ENCODE measurements around the gene NFATC1.

The NFATC1 gene

GRCh38 chr18:79452991-79453645, 57.4 kb downstream of the NFATC1 start:
- H3K9me3 Mint-ChIP-seq: no peaks in the 10 kb centered on the region
- no peak overlapping the region for H3K27ac Mint-ChIP-seq
- H3K36me3 Mint-ChIP-seq (ENCODE audit: low read depth): peaks cover 50% of the 10 kb centered on the region

GRCh38 chr18:79453816-79454735, 58.3 kb downstream of the NFATC1 start:
- Mint-ChIP-seq H3K9me3 (no peaks in the 10 kb centered on the region), H3K27me3 (no peaks in the 10 kb centered on the region), H3K36me3 (ENCODE audit: low read depth) (peaks cover 49% of the 10 kb centered on the region), H3K4me3 (no peak overlapping the region), H3K4me1 (ENCODE audit: low read depth) (peaks cover under 1% of the 10 kb centered on the region), H3K27ac (no peak overlapping the region)

More at GRCh38 chr18:79452991-79453645, 57.4 kb downstream of the NFATC1 start:
- H3K4me3 Mint-ChIP-seq: no peak overlapping the region
- H3K4me1 Mint-ChIP-seq (ENCODE audit: low read depth): no peaks in the 10 kb centered on the region
- H3K27me3 Mint-ChIP-seq: no peaks in the 10 kb centered on the region

GRCh38 chr18:79455261-79455660, 59.5 kb downstream of the NFATC1 start:
- Mint-ChIP-seq H3K4me1 (ENCODE audit: low read depth) (peaks cover 12% of the 10 kb centered on the region), H3K9me3 (no peaks in the 10 kb centered on the region), H3K27me3 (no peaks in the 10 kb centered on the region), H3K27ac (no peak overlapping the region), H3K36me3 (ENCODE audit: low read depth) (peaks cover 49% of the 10 kb centered on the region), H3K4me3 (no peak overlapping the region)

DNA sequence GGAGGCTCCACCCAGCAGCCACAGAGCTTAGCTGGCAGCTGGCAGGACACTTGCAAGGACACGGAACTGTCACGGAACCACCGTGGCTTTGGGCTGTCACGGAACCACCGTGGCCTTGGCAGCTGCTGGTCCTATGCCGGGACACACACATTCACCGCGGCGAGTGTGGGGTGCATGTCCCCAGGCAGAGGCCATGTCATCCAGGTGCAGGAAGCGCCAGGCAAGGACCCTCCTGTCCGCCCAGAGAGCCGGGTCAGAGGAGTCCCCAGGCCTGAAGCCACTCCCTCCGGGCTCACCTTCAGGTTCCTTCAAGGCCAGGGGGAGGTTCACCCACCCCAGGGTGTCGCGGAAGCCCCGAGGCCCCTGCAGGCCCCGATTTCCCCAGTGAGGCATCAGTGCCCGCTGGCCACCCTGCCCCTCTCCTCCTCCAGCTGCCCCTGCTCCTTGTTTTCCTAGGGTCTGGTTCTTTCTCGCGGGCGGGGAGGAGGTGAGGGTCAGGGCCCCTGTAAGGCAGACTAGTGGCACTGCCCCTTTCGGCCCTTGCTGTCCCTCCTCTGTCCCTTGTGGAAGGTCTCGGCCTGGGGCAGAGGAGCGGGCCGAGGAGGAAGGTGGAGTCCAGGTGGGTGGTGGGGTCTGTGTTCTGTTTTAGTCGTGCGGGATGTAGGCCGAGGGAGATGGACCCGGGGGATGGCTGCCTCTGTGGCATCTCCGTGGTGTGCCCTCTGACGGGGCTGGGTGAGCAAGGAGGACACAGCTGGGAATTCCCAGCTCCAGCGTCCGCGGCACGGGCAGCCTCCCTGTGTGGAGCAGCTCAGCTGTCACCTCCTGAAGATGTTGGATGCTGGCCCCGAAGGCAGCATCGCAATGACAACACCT, 60.6 kb downstream of the NFATC1 start:
- Mint-ChIP-seq H3K9me3 (no peaks in the 10 kb centered on the region), H3K27ac (peak overlapping the region; percentile 72), H3K4me3 (no peak overlapping the region), H3K27me3 (no peaks in the 10 kb centered on the region), H3K4me1 (ENCODE audit: low read depth) (peaks cover 17% of the 10 kb centered on the region), H3K36me3 (ENCODE audit: low read depth) (peaks cover 47% of the 10 kb centered on the region)

DNA sequence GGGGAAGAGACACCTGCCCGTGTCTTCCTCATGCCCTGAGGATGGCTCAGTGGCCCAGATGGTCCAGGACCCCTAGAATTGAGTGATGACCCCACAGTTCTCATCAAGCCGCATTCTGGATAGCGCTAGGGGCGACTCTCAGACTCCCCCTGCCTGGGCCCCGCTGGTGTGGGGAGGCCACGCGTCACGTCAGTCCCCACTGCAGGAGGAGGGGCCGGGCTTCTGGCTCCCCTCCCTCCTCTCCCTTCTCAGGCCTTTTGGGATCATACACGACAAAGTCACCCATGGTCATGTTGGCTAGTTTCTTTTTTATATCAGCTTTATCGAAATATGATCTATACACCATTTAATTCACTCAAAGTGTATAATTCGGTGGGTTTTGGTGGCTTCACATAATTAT, 61.5 kb downstream of the NFATC1 start:
- no peaks in the 10 kb centered on the region for H3K27me3 Mint-ChIP-seq
- peaks cover 17% of the 10 kb centered on the region for H3K4me1 Mint-ChIP-seq (ENCODE audit: low read depth)
- H3K27ac Mint-ChIP-seq: peak overlapping the region; percentile 63
- no peak overlapping the region for H3K4me3 Mint-ChIP-seq
- H3K36me3 Mint-ChIP-seq (ENCODE audit: low read depth): peaks cover 48% of the 10 kb centered on the region
- no peaks in the 10 kb centered on the region for H3K9me3 Mint-ChIP-seq

- Mint-ChIP-seq H3K27me3 (no peaks in the 10 kb centered on the region), H3K36me3 (ENCODE audit: low read depth) (peaks cover 49% of the 10 kb centered on the region), H3K27ac (no peak overlapping the region), H3K4me1 (ENCODE audit: low read depth) (peaks cover 17% of the 10 kb centered on the region), H3K4me3 (no peak overlapping the region), H3K9me3 (no peaks in the 10 kb centered on the region)
These were observed 61.9 kb downstream of the NFATC1 start for GRCh38 chr18:79457652-79458051.

DNA sequence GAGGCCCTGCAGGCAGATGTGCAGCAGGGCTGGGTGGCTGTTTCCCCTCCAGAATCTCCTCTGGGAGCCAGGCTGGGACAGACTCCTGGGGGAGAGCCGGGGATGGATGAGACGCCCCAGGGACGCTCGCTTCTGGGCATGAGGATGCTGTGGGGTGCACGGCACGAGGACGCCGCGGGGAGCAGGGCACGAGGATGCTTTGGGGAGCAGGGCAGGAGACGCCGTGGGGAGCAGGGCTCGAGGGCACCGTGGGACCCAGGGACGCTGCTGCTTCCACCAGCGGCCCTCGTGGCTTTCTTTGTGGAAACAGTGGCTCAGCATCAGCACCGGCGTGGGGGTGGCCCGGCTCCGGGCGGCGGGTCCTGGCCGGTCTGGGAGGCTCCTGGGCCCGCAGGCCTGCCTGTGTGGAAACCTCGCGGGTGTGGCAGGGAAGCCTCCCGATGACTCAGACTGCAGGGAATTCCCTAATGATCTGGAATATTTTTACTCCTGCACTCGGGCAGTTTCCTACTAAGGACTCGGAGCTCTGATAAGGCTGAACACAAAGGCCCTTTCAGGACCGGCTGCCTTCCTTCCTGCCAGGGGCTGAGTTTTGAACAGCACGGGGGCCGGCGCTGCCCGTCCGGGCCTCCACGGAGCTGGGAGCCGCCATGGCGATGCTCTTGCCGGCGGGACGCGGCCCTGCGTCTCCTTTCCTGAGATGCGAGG, 62.6 kb downstream of the NFATC1 start:
- Mint-ChIP-seq H3K27me3 (no peaks in the 10 kb centered on the region), H3K27ac (no peak overlapping the region), H3K4me1 (ENCODE audit: low read depth) (peaks cover 17% of the 10 kb centered on the region), H3K4me3 (no peak overlapping the region), H3K9me3 (no peaks in the 10 kb centered on the region), H3K36me3 (ENCODE audit: low read depth) (peaks cover 48% of the 10 kb centered on the region)

DNA sequence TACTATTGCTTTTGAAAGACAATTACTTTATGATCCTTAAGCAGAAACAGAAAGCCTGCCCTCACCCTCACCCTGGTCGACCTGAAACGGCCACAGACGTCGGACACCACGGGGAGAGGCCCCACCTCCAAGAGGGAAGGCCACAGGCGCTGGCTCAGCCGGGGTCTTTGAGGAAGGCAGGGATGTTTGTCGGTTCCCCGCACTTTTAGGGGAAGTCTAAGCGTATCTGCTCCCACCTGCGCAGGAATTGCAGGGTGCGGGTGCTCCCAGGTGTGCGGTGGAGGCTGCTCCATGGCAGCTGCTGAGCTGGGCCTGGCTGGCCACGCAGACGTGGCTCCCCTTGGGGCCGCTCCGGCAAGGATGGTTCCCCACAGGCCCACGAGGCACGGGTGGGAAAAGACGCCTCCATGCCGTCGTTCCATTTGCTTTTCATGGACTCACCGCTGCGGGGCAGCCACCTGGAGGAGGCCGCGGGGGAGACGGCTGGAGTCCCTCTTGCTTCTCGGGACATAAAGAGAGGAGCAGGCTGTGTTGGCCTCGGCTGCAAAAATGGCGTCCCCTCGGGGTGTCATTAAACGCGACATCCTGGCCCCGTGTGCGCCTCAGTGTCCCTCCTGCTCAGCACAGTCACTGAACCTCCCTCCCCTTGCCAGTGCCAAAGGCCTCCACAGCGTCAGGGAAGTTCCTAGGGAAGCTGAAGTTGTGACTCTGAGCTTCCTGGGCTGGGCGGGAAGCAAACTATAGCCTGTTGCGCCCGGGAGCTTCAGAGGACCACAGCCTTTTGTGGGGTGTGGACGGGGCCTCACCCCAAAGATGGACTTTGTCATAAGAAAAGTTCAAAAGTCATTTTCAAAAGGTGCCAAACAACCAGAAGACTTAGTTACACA, 63.4 kb downstream of the NFATC1 start:
- H3K27me3 Mint-ChIP-seq: no peaks in the 10 kb centered on the region
- peaks cover 39% of the 10 kb centered on the region for H3K36me3 Mint-ChIP-seq (ENCODE audit: low read depth)
- no peak overlapping the region for H3K4me3 Mint-ChIP-seq
- no peaks in the 10 kb centered on the region for H3K9me3 Mint-ChIP-seq
- H3K4me1 Mint-ChIP-seq (ENCODE audit: low read depth): peaks cover 17% of the 10 kb centered on the region
- peak overlapping the region; percentile 80 for H3K27ac Mint-ChIP-seq

GRCh38 chr18:79459946-79460480, 64.3 kb downstream of the NFATC1 start:
- H3K4me3 Mint-ChIP-seq: peak overlapping the region; percentile 7
- H3K4me1 Mint-ChIP-seq (ENCODE audit: low read depth): peaks cover 19% of the 10 kb centered on the region

GRCh38 chr18:79460481-79461300, 65.0 kb downstream of the NFATC1 start:
- H3K27me3 Mint-ChIP-seq: no peaks in the 10 kb centered on the region
- H3K4me3 Mint-ChIP-seq: peak overlapping the region; percentile 7
- H3K4me1 Mint-ChIP-seq (ENCODE audit: low read depth): peaks cover 21% of the 10 kb centered on the region
- peaks cover 42% of the 10 kb centered on the region for H3K36me3 Mint-ChIP-seq (ENCODE audit: low read depth)
- no peaks in the 10 kb centered on the region for H3K9me3 Mint-ChIP-seq
- peak overlapping the region; percentile 80 for H3K27ac Mint-ChIP-seq

More at GRCh38 chr18:79459946-79460480, 64.3 kb downstream of the NFATC1 start:
- H3K27ac Mint-ChIP-seq: peak overlapping the region; percentile 80
- peaks cover 38% of the 10 kb centered on the region for H3K36me3 Mint-ChIP-seq (ENCODE audit: low read depth)
- H3K9me3 Mint-ChIP-seq: no peaks in the 10 kb centered on the region
- no peaks in the 10 kb centered on the region for H3K27me3 Mint-ChIP-seq

DNA sequence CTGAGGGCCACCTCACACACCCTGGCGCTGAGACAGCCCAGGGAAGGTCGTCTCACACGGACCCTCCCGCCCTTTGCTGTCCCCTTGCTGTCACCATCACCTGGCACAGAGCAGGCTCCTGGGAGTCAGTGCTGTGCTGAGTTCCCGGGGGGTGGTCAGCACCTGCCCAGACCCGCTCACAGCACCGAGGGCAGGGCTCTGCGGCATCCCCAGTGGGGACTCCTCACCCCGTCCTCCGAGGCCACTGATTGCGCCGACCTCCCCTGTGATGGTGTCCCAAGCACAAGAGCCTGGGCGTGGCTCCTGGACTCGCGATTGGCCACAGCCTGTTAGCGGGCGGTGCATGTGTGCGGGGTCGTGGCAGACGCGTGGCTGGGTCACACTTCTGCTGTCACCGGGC, 65.9 kb downstream of the NFATC1 start:
- H3K4me1 Mint-ChIP-seq (ENCODE audit: low read depth): peaks cover 28% of the 10 kb centered on the region
- H3K36me3 Mint-ChIP-seq (ENCODE audit: low read depth): peaks cover 48% of the 10 kb centered on the region
- no peak overlapping the region for H3K4me3 Mint-ChIP-seq

DNA sequence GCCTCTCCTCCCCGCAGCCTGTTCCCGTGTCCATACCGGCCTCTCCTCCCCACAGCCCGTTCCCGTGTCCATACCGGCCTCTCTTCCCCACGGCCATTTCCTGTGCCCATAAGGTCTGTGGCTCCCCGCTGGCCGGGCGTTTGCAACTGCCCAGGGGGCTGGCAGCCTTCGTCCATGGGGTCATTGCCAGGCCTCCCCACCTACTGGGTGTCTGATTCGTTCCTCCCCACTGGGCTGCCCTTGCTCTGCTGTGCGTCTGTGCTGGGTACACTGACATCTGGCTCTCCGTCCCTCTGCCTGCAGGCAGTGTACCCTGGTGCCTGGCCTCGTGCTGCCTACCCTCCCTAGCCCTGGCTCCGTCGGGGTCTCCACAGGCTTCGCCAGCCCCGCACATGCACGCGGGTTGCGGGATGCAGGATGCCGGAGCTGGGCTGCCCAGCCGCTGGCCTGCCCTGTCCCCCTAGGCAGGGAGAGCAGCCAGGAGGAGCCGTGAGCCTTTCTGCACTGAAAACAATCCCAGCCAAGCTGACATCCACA, 67.8 kb downstream of the NFATC1 start:
- Mint-ChIP-seq H3K27ac (no peak overlapping the region), H3K4me1 (ENCODE audit: low read depth) (peaks cover 31% of the 10 kb centered on the region), H3K4me3 (no peak overlapping the region), H3K9me3 (no peaks in the 10 kb centered on the region), H3K27me3 (no peaks in the 10 kb centered on the region), H3K36me3 (ENCODE audit: low read depth) (peaks cover 55% of the 10 kb centered on the region)

More for the DNA sequence above, 65.9 kb downstream of the NFATC1 start:
- H3K27ac Mint-ChIP-seq: peak overlapping the region; percentile 41
- H3K9me3 Mint-ChIP-seq: no peaks in the 10 kb centered on the region
- H3K27me3 Mint-ChIP-seq: no peaks in the 10 kb centered on the region
